GM18502 (cell line): ENCODE results near the gene SLC1A2.

ENCODE experiments used
- ATAC-seq: cut with Tn5 transposase; IDR thresholded peaks from one replicate; pipeline ENCODE4 v1.9.1; 2021; ENCODE audit warnings: mild to moderate bottlenecking; ENCODE audit not compliant: unreplicated experiment, poor library complexity

SLC1A2 gene

DNA sequence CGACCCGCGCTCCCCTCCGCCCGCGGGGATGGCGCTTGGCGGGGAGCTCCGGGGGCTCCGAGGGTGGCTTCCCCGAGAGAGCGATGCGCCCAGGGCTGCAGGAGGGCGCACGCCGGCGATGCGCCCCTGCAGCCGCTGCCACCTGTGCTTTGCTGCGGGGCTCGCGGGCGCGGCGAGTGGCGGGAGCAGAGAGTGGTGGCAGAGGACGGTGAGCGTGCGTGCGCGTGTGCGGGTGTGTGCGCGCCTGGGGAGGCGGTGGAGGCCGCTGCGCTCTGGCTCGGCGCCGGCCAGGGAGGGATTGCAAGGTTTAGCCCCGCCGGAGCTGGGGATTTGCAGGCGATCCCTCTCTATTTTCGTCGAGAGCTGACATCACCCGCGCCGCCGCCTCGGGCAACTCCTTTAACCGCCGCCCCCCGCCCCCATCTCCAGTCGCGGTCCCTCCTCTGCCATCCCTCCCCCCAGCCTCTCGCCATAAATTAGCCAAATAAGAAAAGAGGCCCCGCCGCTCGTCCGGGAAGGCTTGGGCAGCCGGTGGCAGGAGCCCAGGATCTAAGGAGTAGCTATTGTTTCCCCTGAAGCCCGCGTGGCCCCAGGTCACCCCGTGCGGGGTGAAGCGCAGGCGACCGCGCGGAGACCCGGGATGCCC lies at the start of gene SLC1A2:
TSS of gene SLC1A2 (minus strand) at position 375 of the 646 bp plus-strand sequence. CDS start 592 bp downstream, outside the sequence.
- no peak for ATAC-seq

DNA sequence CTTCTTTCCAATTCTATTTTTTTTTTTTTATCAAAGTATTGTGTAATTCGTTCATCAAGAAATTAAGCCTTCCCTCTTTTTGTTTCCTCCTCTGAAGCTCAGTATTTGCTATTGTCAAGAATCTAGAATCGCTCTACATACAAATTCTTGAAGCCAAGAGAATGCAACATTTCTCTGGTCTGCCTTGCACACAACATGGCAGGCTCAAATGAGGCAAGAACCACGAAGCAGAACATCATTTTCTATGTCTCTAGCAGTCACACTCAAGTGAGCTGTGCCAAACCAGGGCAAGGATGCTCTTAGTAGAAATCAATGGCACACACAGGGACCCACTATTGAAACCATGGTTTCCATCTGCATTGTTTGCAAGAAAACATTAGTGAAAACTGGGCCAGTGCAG lies 46.7 kb upstream of the SLC1A2 start:
- ATAC-seq, result no peak

DNA sequence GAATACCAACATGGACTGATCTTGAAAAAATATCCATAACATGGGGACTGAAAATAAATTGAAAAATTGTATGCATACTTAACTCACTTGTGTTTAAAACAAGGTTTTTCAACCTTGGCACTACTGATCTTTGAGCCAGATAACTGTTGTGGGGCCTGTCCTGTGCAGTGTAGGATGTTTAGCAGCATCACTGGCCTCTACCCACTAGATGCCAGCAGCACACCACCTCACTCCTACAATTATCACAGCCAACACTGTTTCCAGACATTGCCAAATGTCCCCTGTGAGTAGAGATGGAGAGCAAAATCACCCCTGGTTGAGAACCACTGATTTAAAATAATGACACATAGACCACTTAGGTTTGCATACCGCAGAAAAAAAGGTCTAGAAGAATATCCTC lies 45.0 kb upstream of the SLC1A2 start:
- no peak for ATAC-seq

DNA sequence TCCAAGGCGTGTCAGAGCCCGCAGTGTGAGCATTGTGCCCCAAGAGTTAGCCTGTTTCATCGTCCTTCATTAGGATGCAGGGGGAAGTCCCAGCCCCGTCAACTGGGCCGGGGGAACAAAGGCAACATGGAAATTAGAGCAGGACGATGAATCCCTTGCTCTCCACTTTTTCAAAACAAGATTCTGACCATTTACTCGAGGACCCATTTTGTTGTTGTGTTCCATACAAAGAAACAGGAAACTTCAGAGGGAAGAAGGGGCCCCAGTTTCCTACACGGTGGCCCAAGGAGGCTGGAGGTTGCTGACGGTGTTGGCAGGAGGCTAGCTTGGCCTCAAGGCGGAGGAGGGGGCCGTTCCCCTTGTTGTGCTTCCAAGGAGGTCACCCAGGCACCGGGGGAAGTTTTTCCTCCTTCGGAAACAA lies 44.0 kb upstream of the SLC1A2 start:
- ATAC-seq, result no peak

DNA sequence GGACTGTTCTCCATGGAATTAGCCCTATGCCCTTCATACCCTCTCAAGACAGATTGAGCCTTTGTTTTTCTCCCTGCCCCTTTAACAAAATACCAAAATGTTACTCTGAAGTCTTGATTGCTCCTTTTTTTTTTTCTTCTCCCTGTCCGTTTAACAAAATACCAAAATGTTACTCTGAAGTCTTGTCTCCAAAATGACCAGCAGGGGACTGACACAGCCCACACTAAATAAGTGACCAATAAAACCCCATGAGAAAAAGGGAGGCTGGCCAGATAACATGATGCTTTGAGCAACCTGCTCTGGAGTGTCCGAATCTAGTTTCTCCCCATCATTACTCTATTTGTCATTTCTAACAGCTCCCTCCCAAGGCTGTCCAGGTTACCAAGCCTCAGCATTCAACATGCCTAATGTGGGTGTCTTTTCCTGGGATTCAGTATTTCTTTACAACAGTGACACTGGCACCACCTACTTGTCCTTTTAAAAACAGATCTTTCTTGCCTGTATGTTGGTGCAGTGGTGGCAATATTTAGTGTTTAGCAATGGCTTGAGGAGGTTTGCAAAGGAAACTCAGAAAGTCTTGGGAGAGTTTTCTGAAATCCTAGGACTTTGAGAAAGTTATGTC lies 42.7 kb upstream of the SLC1A2 start:
- ATAC-seq, result no peak

DNA sequence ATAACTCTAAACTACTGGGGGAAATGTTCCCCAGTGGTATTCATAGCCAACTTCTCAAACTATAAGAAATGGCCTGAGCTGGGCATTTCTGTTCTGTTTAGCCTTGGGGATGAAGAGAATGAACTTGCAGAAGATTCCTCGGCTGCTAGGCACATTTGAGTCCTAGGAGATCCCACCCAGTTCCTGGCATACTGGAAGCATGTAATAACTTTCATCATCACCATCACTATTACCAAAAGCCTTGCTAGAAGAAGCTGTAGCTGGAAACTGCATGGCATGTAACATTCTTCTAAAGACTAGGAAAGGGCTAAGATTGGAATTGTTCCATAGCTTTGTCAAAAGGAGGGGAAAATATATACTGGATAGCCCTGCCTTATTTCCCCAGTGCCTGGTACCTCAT lies 40.1 kb upstream of the SLC1A2 start:
- ATAC-seq, result no peak

DNA sequence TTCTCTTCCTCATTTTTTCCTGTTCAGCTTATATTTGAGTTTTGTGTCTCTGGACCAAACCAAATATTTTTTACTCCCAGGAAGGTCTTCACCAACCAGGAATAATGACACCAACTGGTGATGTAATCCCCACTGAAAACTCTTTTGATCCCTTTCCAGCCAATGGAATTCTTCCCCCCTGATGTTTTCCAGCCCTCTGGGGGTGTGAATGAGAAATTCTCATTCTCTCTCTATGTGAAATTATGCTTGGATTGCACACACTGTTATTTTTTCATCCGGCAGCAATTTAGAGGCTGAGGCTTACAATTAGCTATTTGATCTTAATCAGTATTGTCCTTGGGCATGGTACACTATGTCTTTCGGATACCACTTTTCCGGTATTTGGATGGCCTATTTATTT lies 39.5 kb upstream of the SLC1A2 start:
- ATAC-seq, result no peak

DNA sequence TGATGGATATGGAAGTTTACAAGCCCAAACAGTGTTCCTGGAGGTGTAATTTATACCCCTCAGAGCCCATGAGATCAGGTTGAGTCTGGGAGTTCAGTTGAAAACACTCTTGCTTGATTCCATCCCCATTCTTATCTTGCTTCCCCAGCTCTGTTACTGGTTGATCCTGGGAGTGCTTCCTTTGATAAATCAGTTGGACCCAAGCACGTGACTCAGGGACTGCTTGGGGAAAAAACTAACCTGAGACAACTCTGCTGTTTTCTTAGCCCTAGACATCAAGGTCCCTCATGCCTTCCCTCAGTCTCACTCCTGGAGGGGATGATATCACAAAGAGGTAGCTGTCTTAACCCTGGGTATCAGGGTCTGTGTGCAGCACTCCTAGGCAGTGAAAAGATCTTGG lies 35.0 kb upstream of the SLC1A2 start:
- no peak for ATAC-seq

DNA sequence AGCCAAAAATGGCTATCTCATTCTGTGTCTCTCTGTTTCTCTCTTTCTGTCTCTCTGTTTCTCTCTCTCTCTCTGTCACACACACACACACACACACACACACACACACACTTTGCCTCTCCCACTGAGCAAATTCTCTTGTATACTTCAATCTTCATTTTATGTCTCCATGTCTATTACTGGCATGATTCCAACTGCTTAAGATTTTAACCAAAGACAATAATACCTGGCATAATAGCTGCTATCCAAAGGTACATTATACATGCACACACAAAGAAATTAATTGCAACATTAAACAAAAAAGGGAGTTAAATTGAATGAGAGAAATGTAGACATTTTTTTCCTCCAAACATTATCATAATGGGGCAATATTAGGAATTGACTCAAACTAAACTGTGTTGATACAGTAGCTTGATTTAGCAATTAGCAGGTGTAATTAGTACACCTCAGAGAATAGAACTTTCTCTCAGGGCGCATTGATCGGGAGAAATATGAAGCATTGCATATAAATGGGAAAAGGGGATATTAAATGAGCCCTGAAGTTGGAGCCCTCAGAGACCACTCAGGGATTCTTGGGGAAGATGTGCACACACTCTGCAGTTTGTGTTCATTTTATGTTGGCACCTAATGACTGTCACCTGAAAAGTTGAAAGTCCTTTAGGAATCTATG lies 17.4 kb upstream of the SLC1A2 start:
- ATAC-seq, result no peak

DNA sequence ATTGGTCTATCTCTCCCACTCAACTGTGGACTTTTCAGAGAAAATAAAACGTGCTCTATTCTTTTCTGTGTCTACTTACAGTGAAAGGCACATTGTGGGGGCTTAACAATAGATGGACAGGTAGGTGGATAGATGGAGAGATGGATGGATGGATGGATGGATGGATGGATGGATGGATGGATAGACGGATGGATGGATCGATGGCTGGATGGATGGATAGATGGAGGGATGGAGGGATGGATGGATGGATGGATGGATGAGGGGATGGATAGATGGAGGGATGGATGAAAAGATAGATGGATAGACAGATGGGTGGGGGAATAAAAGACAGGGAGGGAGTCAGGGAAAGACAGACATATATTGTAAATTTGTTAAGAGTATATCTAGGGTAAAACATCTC lies 14.2 kb upstream of the SLC1A2 start:
- no peak for ATAC-seq

DNA sequence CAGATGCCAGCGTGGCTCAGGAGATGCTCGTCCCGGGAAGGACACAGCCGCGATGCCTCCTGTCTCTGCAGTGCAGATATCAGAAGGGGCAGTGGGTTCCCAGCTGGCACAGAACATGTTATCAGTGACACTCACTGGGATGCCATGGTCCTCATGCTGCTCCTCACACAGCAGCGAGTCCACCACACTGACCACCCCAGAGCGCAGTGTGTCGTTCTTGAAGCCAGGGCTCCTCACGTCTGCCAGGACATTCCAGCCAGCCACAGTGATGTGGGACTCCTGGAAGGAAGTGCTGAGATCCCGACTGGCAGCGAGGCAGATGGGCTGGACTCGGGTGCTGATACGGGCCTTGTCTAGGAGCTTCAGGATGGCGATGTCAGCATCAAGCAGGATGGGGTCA lies 13.1 kb upstream of the SLC1A2 start:
- ATAC-seq, result no peak

DNA sequence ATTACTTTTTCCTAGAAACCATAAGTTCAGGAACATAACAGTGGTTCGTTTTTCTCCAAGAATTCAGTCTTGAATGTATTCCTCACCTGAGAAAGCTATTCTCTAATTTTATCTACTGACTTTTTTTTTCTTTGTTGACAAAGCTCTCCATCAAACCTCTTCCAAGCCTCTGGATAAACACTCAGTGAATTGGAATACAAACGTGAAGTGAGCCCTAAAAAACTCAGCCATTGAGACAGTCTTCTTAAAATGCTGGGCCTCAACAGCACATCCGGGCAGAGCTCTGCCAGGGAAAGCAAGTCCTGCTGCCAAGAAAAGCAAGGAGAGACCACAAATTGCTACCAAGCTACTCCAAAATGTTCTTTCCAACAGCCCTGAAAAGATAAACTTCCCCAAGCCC lies 7.7 kb upstream of the SLC1A2 start:
- no peak for ATAC-seq

DNA sequence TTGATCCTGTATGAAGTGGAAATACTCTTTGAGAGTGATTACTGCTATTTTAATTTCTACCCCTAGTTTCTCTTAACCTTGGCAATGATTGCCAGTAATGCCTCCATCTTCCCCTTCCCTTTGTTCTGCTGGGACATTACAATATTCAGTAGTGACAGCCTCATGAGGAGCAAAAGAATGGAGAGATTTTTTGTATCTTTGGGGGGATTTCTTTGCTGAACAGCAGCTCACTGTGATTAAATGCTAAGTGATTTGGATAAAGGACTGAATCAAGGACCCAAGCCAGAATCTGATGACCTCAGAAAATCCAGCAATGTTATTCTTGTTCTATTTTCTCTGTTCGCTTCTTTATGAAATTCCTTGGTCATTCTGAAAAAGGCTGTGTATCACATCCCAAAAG lies 7.0 kb upstream of the SLC1A2 start:
- no peak for ATAC-seq

DNA sequence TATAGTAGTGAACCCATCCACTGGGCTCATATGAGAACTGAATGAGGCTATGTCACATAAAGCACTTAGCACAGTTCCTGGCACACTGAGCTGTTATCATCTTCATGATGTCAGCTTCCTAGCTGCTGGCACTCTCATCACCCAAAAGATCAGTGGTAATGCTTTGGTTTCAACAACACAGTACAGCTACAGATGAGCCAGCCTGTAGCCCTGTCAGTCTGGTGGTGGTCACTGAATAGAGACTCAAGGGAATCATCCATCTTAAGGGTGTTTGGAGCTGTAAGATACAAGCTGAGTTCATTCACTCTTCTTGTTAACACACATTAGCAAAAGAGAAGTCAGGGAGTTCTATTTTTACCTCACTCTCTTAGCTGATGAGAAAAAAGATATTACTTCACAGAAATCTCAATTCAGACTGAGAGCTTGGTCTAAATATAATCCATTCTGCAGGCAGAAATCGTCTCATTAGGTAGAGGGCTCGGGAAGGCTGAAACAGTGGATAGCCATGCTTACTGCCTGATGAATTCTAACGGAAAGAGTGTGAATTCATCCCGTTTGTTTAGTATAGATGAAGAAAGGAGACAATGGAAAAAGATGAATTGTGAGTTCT lies 6.3 kb upstream of the SLC1A2 start:
- ATAC-seq, result no peak

DNA sequence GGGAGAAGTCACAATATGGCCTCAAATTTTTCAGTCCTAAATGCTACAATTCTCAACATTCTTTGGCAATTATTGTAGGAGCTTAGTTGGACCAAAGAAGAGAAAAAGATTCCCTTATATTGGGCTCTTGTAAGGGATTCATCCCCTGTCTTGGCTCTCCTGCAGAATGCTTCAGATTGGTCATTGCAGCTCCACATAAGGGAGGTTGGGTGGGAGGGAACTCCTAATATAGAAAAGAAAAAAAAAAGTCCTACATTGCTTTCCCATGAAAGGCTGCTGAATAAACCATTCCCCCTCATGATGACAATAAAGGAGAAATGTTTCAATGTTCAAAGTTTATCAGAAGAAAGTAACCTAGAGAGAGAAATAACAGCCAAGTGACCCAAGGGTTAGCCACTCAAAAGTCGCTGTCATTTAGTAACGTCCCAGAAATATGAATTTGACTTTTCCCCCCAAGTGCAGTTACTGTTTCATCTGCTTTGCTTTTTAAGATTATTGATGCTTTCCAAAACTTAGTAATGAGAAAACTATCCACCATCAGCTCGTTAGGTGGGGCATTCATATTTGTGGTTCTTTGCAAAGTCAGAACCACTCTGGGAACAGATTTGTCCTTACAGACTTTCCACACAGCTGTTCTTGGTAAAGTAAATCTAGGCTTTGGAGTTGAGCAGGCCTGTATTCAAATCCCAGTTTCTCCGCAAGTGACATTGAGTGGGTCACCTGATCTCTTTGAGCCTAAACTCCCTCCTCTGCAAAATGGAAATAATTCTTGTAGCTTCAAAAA lies 5.0 kb upstream of the SLC1A2 start:
- no peak for ATAC-seq

DNA sequence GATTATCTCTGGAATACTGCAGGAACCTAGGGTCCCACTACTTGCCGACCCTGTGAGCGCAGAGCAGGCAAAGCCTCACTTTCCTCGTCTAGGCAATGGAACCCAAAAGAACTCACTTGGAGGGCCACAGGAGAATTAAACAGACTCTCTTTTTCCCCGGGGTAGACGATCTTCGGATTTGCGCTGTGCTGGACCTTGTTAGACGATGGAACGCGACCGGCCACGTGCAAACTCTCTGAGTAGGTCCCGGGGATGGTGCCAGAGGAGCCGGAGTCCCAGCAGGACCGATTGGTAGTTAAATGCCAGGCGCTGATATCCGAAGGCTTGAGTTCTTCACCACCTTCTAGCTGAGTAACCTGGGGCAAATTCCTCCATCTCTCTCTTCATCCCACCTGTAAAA lies 1.0 kb upstream of the SLC1A2 start:
- ATAC-seq, result no peak

DNA sequence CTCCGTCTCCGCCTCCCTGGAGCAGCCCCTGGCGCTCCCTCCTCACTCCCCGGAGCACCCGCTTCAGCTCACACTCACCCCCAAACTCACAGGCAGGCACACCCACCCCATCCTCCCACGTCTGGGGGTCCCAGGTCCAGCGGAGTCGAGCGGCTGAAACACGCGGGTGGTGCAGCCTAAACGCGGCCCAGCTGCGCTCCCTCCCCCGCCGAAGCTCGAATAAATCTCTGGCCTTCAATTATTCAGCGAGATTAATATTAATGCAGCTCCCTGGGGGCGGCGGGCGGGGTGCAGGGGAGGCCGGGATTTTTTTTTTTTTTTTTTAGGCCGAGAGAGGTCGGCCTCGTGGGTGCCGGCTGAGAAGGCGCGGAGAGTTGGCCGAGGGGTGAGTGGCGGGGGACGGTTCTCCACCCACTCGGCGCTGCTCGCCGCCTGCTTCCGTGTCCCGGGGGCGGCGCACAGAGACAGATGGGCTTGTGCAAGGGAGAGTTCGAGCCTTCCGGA lies 524 bp upstream of the SLC1A2 start:
- no peak for ATAC-seq

DNA sequence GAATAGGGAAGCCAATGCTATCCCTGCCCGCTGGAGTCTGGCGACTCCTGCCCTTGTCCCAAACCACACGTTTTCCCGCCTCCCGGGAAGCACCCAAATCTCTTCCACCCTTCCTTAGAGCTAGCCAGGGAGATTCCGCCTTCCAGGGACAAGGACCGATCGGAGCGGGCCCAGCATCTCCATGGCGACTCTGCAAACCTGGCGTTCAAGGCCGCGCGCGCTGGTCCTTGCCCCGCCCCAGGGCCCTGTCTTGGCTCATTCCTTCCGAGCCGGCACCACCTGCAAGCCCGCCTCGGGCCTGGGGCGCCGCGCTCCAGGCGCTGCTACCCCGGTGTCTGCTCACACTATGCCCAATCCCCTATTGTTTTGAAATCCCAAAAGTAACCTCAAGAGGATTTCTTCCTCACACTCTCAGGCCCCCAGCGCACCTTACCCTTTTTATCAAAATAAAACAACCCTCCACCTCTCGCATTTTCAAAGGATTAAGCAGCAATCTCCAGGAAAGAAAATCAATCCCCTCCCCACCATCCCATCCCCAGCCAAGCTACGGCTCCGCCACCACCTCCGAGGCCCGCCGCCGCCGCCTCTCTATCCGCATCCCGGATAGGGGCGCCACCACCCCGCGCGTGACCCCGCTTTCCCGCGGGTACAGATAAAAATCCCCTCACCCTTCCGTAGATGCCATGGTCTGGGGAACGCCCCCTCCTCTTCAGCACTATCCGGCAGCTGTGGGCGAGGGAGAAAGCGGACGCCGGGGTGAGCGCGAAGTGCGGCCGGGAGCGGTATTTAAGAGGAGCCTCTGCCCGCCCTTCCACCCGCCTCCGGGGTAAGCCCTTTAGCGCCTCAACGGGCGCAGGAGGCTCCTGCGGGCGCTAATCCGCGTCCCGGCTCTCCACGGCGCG lies 825 bp downstream of the SLC1A2 start:
- ATAC-seq, result no peak

DNA sequence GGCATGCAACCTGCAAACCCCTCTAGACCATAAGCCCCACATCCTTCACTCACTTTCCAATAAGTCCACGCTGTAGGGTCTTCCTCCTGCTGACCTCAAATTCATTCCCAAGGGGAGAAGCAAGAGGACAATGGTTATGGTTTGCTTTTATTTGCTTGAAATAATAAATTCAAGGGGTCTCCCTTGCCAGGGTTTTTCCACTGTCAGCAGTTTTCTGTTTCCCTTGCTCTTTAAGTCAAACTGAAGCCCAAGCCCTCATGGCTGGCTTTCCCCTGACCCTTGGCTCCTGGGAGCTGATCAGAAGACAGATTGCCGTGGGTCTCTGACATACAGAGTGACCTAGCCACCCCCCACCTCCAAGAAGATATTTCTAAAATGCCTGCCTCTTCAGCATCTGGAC lies 3.9 kb downstream of the SLC1A2 start:
- no peak for ATAC-seq
